Ishikawa (cell line): ENCODE results near the gene GNPTG.

Source experiments
- CEBPB ChIP-seq: IDR thresholded peaks from 2 replicates; pipeline ENCODE4 v1.6.1; 2012
- CREB1 ChIP-seq: IDR thresholded peaks from 2 replicates; pipeline ENCODE4 v1.6.1; 2012; ENCODE audit warnings: low read depth
- EGR1 ChIP-seq: IDR thresholded peaks from 2 replicates; pipeline ENCODE4 v1.6.1; 2012
- EP300 ChIP-seq: IDR thresholded peaks from 2 replicates; pipeline ENCODE4 v1.6.1; 2012; ENCODE audit warnings: borderline replicate concordance
- FOXM1 ChIP-seq: IDR thresholded peaks from 2 replicates; pipeline ENCODE4 v1.6.1; 2012; ENCODE audit warnings: low read depth, borderline replicate concordance
- NFIC ChIP-seq: IDR thresholded peaks from 2 replicates; pipeline ENCODE4 v1.6.1; 2012
- RAD21 ChIP-seq: IDR thresholded peaks from 2 replicates; pipeline ENCODE4 v1.6.1; 2012; ENCODE audit warnings: low read depth
- TAF1 ChIP-seq: IDR thresholded peaks from 2 replicates; pipeline ENCODE4 v1.6.1; 2012; ENCODE audit warnings: low read depth, mild to moderate bottlenecking
- TCF12 ChIP-seq: IDR thresholded peaks from 2 replicates; pipeline ENCODE4 v1.6.1; 2012; ENCODE audit warnings: low read depth
- TEAD4 ChIP-seq: IDR thresholded peaks from 2 replicates; pipeline ENCODE4 v1.6.1; 2012
- YY1 ChIP-seq: IDR thresholded peaks from 2 replicates; pipeline ENCODE4 v1.6.1; 2012; ENCODE audit warnings: low read depth
- ZBTB7A ChIP-seq: IDR thresholded peaks from 2 replicates; pipeline ENCODE4 v1.6.1; 2012; ENCODE audit warnings: low read depth
- TF ChIP-seq, protein P1 (sequence below): IDR thresholded peaks from 2 replicates; pipeline ENCODE4 v1.6.1; 2012
- TF ChIP-seq, protein P2 (sequence below): IDR thresholded peaks from 2 replicates; pipeline ENCODE4 v1.6.1; 2012; ENCODE audit warnings: low read depth, mild to moderate bottlenecking
- TF ChIP-seq, protein P3 (sequence below): IDR thresholded peaks from 2 replicates; pipeline ENCODE4 v1.6.1; 2012

GNPTG gene

DNA sequence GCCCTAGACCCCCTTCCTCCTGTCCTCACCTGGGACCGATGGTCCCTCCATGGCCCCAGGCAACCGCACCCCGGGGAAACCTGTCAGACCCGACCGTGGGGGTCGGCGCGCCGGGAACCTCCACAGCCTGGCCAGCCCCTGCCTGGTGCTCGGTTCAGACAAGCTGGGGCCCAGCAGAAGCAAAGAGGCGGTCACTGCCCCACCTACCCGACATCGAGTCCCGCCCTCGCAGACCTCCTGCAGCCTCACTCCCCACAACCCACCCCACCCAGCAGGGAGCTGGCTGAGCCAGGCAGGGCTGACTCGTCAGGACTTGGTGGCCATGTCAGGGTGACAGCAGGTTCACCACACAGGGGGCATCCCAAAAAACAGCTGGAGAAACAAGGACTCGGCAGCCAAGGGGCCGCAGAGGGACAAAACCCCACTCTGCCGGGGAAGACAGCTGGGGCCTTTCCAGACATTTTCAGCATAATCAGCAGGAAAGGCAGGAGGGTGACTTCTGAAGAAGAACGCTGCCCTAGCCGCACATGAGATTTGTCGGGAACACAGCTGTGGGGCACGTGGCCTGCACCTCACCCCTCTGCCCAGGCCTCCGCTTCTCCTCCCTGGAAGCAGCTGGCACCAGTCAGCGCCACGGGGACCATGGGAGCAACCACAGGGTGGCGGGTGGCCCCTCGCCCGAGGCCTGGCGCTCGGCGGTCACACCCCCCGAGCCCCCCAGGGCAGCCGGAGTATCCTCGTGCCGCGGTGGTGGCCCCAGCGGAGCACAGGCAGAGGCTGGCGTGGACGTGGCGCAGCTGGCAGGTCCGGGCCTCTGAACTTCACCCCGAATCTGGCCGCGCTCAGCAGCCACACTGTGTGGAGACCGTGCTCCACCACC is 22.9 kb downstream of the GNPTG start:
- TF ChIP-seq CEBPB (no peak), NFIC (no peak), RAD21 (no peak), EGR1 (no peak), EP300 (no peak), TAF1 (no peak), CREB1 (no peak)
- TF ChIP-seq, protein P1, sequence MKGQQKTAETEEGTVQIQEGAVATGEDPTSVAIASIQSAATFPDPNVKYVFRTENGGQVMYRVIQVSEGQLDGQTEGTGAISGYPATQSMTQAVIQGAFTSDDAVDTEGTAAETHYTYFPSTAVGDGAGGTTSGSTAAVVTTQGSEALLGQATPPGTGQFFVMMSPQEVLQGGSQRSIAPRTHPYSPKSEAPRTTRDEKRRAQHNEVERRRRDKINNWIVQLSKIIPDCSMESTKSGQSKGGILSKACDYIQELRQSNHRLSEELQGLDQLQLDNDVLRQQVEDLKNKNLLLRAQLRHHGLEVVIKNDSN: no peak

DNA sequence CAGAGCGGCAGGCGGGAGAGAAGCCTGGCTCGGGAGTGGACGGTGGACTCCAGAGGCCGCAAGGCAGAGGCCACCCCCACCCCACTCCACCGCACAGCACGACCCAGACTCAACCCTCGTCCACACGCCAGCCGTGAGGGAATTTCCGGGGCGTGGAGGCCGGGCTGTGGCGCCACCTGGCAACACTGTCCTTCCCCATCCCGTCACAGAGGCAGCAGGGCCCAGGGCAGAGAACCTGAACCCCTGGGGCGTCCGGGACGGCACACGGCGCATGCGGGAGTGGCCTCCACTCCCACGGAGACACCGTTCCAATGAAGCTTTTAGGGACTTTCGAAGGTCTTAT is 23.5 kb downstream of the GNPTG start:
- TF ChIP-seq FOXM1 (no peak), TEAD4 (no peak), CEBPB (no peak), NFIC (no peak), EP300 (no peak), RAD21 (no peak), TCF12 (no peak), YY1 (no peak), TAF1 (no peak), ZBTB7A (no peak)
- TF ChIP-seq, protein P1: no peak
- TF ChIP-seq, protein P2, sequence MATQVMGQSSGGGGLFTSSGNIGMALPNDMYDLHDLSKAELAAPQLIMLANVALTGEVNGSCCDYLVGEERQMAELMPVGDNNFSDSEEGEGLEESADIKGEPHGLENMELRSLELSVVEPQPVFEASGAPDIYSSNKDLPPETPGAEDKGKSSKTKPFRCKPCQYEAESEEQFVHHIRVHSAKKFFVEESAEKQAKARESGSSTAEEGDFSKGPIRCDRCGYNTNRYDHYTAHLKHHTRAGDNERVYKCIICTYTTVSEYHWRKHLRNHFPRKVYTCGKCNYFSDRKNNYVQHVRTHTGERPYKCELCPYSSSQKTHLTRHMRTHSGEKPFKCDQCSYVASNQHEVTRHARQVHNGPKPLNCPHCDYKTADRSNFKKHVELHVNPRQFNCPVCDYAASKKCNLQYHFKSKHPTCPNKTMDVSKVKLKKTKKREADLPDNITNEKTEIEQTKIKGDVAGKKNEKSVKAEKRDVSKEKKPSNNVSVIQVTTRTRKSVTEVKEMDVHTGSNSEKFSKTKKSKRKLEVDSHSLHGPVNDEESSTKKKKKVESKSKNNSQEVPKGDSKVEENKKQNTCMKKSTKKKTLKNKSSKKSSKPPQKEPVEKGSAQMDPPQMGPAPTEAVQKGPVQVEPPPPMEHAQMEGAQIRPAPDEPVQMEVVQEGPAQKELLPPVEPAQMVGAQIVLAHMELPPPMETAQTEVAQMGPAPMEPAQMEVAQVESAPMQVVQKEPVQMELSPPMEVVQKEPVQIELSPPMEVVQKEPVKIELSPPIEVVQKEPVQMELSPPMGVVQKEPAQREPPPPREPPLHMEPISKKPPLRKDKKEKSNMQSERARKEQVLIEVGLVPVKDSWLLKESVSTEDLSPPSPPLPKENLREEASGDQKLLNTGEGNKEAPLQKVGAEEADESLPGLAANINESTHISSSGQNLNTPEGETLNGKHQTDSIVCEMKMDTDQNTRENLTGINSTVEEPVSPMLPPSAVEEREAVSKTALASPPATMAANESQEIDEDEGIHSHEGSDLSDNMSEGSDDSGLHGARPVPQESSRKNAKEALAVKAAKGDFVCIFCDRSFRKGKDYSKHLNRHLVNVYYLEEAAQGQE: no peak
- TF ChIP-seq, protein P3, sequence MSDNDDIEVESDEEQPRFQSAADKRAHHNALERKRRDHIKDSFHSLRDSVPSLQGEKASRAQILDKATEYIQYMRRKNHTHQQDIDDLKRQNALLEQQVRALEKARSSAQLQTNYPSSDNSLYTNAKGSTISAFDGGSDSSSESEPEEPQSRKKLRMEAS: no peak

DNA sequence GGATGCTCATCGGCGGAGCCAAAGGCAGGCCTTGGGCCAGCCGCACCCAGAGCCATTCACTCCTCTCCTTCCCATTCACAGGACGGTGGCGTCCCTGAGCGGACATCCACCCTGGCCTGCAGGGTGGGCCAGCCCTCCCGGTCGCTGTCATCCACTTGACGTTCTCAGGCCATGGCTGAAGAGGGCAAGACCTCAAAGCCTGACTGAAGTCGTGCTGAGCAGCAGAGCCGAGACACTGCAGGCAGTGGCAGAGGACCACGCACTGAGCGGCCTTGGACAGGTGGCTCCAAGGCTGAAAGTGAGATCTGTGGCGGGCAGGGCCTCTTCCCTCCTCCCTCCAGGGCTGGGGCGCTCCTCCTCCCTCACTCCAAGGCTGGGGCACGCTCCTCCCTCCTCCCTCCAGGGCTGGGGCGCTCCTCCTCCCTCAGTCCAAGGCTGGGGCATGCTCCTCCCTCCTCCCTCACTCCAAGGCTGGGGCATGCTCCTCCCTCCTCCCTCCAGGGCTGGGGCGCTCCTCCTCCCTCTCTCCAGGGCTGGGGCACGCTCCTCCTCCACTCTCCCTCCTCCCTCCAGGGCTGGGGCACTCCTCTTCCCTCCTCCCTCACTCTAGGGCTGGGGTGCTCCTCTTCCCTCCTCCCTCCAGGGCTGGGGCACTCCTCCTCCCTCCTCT is 24.1 kb downstream of the GNPTG start:
- TF ChIP-seq EGR1 (no peak), FOXM1 (no peak)
- TF ChIP-seq, protein P2: no peak

DNA sequence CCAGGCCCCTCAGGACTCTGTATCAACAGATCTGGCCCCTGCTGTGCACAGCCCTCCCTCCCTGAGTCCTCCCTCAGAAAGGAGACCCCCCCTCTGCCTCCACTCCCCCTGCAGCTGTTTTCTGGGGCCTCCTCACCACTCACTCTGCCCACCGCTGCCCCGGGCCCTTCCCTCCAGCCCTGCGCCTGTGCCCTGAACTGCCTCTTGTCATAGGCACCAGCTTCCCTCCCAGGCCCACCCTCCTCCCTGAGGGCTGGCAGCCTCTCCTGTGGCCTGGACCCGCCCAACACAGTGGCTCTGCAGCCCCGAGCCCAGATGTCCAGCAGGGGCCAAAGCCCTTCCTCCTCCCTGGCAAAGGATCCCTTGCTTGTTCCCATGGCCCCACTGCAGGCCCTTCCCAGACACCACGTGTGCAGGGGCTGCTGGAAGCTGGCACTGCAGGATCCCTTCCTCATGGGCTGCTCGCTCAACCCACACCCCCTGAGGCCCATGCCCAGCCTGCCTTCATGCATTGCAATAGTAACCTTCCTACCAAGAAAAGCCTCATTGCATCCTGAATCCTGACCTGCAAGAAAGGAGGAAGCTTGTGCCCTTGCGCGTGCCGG is 25.8 kb downstream of the GNPTG start:
- TF ChIP-seq, protein P2: no peak
- TF ChIP-seq CREB1: no peak
- no peak for TF ChIP-seq TEAD4
- TF ChIP-seq, protein P3: no peak
- no peak for TF ChIP-seq RAD21
- no peak for TF ChIP-seq CEBPB
